Stomach smooth muscle (tissue), 2 donors: ENCODE data around the gene TRIP12.
"Not testable (repeated sequence)": the region's sequence is repeated elsewhere in the genome, so short reads cannot be mapped to it uniquely, and the experiment has no call there.

Source experiments
- H3K27ac ChIP-seq: one replicate; pipeline ENCODE4 v1.7.0; 2013; ENCODE audit warnings: mild to moderate bottlenecking, low read length, inconsistent platforms
- H3K27me3 ChIP-seq, 2 donors: one replicate each; pipeline ENCODE4 v1.7.0; 2013; ENCODE audit warnings: low read length in 2 of 2; ENCODE audit not compliant: insufficient read depth in 2 of 2, control insufficient read depth in 1 of 2
- H3K36me3 ChIP-seq, 2 donors: one replicate each; pipeline ENCODE4 v1.7.0; 2013; ENCODE audit warnings: low read length in 2 of 2; ENCODE audit not compliant: control insufficient read depth in 2 of 2, insufficient read depth in 2 of 2
- H3K4me1 ChIP-seq: one replicate; pipeline ENCODE4 v1.7.0; 2013; ENCODE audit warnings: low read length; ENCODE audit not compliant: control insufficient read depth, insufficient read depth
- H3K4me3 ChIP-seq, 2 donors: one replicate each; pipeline ENCODE4 v1.7.0; 2013; ENCODE audit warnings: low read length in 2 of 2
- H3K9ac ChIP-seq, 2 donors: one replicate each; pipeline ENCODE4 v1.7.0; 2013; ENCODE audit warnings: low read length in 2 of 2, mild to moderate bottlenecking in 1 of 2
- H3K9me3 ChIP-seq, 2 donors: one replicate each; pipeline ENCODE4 v1.7.0; 2013; ENCODE audit warnings: low read length in 2 of 2; ENCODE audit not compliant: control insufficient read depth in 2 of 2
- donor health status: healthy.
- donor health status: Pancreatic carcinoma.

The TRIP12 gene

GRCh38 chr2:229943171-229943570, 21.4 kb upstream of the TRIP12 start:
- no peak overlapping the region for H3K9ac ChIP-seq
- no peaks in the 10 kb centered on the region for H3K9me3 ChIP-seq
- H3K4me3 ChIP-seq: no peak overlapping the region
- H3K27ac ChIP-seq: no peak overlapping the region
- no peaks in the 10 kb centered on the region for H3K4me1 ChIP-seq
- no peaks in the 10 kb centered on the region for H3K36me3 ChIP-seq
- H3K27me3 ChIP-seq: no peaks in the 10 kb centered on the region

DNA sequence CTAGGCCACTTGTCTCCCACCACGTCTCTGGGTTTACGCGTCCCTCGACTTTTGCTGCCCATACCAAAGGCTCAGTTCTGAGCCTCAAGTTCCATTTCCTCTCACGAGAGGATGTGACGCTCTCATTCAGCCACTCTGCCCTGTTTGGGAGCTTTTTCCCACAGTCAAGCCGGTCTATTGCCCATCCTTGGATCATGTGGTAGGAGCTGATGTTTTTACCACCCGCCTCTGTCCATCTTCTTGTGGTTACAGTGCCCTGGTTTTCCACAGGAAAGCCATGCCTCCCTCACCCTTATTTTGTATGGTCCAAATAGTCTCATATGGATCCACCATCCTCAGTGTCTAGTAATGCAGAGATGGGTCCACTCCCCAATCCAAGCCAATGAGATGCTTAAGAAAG, 20.9 kb upstream of the TRIP12 start:
- Histone ChIP-seq H3K27ac (no peak overlapping the region), H3K27me3 (no peaks in the 10 kb centered on the region)

DNA sequence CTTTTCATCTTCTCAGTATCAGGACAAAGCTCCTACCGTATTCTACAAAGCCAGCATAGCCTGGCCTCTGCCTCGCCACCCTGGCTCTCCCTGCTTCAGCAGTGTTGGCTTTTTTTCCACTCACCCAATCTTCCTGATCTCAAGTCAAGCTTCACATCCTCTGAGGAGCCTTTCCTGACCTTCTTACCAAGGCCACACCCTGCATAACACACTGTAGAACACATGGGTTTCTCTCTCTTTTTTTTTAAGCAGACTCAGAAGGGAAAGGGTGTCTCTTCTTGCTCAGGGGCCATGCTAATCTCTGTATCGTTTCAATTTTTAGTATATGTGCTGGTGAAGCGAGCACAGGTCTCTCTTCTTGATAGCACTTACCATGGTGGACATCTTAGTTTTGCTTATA, 15.7 kb upstream of the TRIP12 start:
- Histone ChIP-seq H3K4me1 (no peaks in the 10 kb centered on the region), H3K4me3 (no peak overlapping the region), H3K9ac (no peak overlapping the region), H3K36me3 (peaks cover 0 to 3% of the 10 kb centered on the region in 2 donors), H3K9me3 (no peaks in the 10 kb centered on the region), H3K27me3 (no peaks in the 10 kb centered on the region), H3K27ac (no peak overlapping the region)

More for the DNA sequence above, 20.9 kb upstream of the TRIP12 start:
- Histone ChIP-seq H3K9ac (no peak overlapping the region), H3K36me3 (peaks cover 0 to under 1% of the 10 kb centered on the region in 2 donors), H3K4me1 (no peaks in the 10 kb centered on the region), H3K4me3 (no peak overlapping the region), H3K9me3 (no peaks in the 10 kb centered on the region)

- H3K36me3 ChIP-seq: no peaks in the 10 kb centered on the region
- no peaks in the 10 kb centered on the region for H3K9me3 ChIP-seq
- H3K4me3 ChIP-seq: no peak overlapping the region
- H3K9ac ChIP-seq: no peak overlapping the region
- no peaks in the 10 kb centered on the region for H3K27me3 ChIP-seq
- H3K27ac ChIP-seq: no peak overlapping the region
- no peaks in the 10 kb centered on the region for H3K4me1 ChIP-seq
These were observed 9.4 kb upstream of the TRIP12 start for GRCh38 chr2:229931241-229931640.

DNA sequence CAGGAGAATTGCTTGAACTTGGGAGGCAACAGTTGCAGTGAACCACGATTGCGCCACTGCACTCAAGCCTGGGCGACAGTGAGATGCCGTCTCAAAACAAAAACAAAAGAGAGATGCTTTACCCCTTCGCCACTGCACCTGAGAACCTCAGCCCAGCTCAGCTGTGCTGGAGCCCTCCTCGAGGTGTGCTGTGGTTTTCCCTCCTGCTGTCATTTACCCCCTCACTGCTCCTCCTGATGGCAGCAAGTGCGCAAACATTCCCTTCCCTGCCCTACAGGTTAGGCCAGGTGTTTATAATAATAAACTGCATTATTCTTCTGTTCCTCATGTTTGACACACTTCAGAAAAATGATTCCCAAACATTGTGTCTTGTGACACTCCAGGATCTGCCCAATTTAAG, 8.8 kb upstream of the TRIP12 start:
- H3K4me3 ChIP-seq: no peak overlapping the region
- H3K36me3 ChIP-seq: no peaks in the 10 kb centered on the region
- no peaks in the 10 kb centered on the region for H3K9me3 ChIP-seq
- no peak overlapping the region for H3K27ac ChIP-seq
- H3K9ac ChIP-seq: no peak overlapping the region
- H3K4me1 ChIP-seq: no peaks in the 10 kb centered on the region
- no peaks in the 10 kb centered on the region for H3K27me3 ChIP-seq

DNA sequence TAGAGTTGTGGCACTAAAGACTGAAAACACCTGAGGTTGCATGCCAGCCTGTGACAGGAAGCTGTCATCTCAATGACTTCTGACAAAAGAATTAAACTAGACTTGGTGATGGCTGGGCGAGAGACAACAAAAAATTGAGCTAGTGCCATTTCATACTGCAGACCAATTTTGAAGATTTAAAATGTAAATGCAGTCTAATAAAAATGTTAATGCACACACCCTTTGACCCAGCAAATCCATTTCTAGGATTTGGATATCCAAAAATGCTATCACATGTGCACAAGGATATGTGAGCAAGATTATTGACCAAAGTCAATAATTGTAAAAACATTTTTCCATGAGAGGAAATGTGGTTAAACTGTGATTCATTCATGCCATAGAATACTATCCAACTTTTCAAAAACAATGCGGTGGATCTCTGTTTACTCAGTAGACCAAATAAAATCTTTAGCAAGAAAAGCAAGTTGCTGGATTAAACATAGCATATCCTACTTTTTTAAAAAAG, 6.1 kb upstream of the TRIP12 start:
- Histone ChIP-seq H3K27ac (no peak overlapping the region), H3K36me3 (no peaks in the 10 kb centered on the region), H3K4me1 (peaks cover 7% of the 10 kb centered on the region), H3K9ac (no peak overlapping the region), H3K27me3 (no peaks in the 10 kb centered on the region), H3K4me3 (no peak overlapping the region), H3K9me3 (no peaks in the 10 kb centered on the region)

GRCh38 chr2:229925201-229925600, 3.4 kb upstream of the TRIP12 start:
- H3K9ac ChIP-seq: no peak overlapping the region
- no peaks in the 10 kb centered on the region for H3K36me3 ChIP-seq
- H3K27ac ChIP-seq: no peak overlapping the region
- H3K27me3 ChIP-seq: no peaks in the 10 kb centered on the region
- H3K4me3 ChIP-seq: no peak overlapping the region
- peaks cover 18% of the 10 kb centered on the region for H3K4me1 ChIP-seq
- H3K9me3 ChIP-seq: no peaks in the 10 kb centered on the region

DNA sequence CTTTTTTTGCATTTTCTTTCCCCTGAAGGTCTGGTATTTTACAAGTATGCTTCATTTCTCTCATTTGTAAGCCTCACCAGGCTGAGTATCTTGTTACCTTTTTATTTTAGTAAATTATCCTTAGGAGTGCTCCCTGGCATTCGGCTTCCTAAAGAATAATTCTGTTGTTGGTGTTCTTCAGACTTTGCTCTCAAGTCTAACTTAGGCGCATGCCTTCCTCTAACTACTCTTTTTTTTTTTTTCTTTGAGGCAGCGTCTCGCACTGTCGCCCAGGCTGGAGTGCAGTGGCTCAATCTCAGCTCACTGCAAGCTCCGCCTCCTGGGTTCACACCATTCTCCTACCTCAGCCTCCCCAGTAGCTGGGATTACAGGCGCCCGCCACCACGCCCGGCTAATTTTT, 2.7 kb upstream of the TRIP12 start:
- H3K9ac ChIP-seq, H3K27me3 ChIP-seq, H3K36me3 ChIP-seq, H3K27ac ChIP-seq, H3K9me3 ChIP-seq, H3K4me3 ChIP-seq: not testable (repeated sequence)
- H3K4me1 ChIP-seq: peaks cover 19% of the 10 kb centered on the region

DNA sequence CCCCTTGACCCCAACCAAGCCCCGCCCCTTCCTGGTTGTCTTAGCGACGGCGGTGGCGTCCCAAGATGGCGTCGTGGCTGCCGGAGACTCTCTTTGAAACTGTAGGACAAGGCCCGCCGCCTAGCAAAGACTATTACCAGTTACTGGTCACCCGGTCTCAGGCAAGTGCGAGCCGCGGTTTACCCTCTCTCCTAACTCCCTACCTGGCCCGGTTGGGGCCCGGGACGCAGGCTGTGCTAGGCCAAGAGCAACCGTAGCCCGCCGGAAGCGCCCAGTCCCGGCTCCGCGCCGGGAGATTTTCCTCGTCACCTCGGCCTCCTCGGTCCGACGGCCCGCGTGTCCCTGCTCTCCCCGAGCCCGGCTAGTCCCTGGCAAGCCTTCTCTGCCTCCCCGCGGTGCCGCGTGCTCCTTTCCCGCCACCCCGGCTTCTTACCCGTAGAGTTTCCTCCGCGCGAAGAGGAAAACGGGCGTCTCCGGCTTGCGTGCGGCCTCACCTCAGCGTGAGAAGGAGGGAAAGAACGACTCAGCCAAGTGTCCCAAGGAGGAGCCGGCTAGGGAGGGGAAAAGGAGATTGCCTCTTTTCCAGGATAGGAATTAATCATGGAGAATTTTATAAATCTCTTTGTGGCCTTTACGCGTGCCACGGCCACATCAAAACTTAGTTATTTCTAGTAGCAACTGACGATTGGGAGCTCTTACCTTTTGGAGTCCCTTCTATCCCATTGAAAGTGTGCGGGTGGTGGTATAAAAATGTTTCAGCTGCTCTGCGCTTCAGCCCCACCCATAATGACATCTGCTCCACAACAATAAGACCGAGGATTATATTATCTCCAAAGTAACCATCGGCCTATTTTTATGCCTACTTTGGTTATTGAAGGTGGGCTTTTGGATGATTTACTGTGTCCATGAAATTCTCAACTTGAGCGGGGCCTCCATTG, 909 bp upstream of the TRIP12 start, which contains the start of gene FBXO36:
FBXO36 (plus strand) TSS at position 55 of the 938 bp plus-strand sequence; CDS start at position 66, 11 bp downstream.
- Histone ChIP-seq H3K4me3 (peak within 1 kb of the TSS; percentile 92 to 93), H3K36me3 (no peaks in the 10 kb centered on the region), H3K4me1 (peaks cover 19% of the 10 kb centered on the region), H3K9ac (peak within 1 kb of the TSS; percentile 92 to 94), H3K27me3 (no peaks in the 10 kb centered on the region), H3K9me3 (no peaks in the 10 kb centered on the region), H3K27ac (peak within 1 kb of the TSS; percentile 97)

GRCh38 chr2:229921101-229921891, 513 bp downstream of the TRIP12 start:
- H3K9me3 ChIP-seq: no peaks in the 10 kb centered on the region
- H3K36me3 ChIP-seq: peaks cover 0 to 2% of the 10 kb centered on the region in 2 donors
- H3K27me3 ChIP-seq: no peaks in the 10 kb centered on the region
- H3K27ac ChIP-seq: peak overlapping the region; percentile 97
- H3K9ac ChIP-seq: peak overlapping the region; percentile 92 to 94
- peak overlapping the region; percentile 92 to 93 for H3K4me3 ChIP-seq
- H3K4me1 ChIP-seq: peaks cover 19% of the 10 kb centered on the region
